Brain microvascular endothelial cell (primary cell): ENCODE measurements around the gene ALS2CL.

Experiments used
- DNase-seq: peaks from one replicate; pipeline ENCODE4 v3.0.0-alpha.2; 2020
- H3K27ac ChIP-seq: fragments of 250-450 bp; sonication (Bioruptor Pico); 2 replicates; pipeline ENCODE4 v1.5.1; 2020; ENCODE audit warnings: mild to moderate bottlenecking, moderate library complexity
- H3K27me3 ChIP-seq: fragments of 250-450 bp; sonication (Bioruptor Pico); replicated peaks from 2 replicates; pipeline ENCODE4 v1.5.1; 2020; ENCODE audit warnings: mild to moderate bottlenecking
- H3K36me3 ChIP-seq: fragments of 250-450 bp; sonication (Bioruptor Pico); replicated peaks from 2 replicates; pipeline ENCODE4 v1.5.1; 2020; ENCODE audit warnings: mild to moderate bottlenecking
- H3K4me3 ChIP-seq: 2 replicates; pipeline ENCODE4 v1.5.1; 2011; ENCODE audit warnings: low read depth, mild to moderate bottlenecking, control low read depth, low read length, moderate library complexity
- CTCF ChIP-seq: IDR thresholded peaks from 2 replicates; pipeline ENCODE4 v1.5.1; 2011; ENCODE audit warnings: low read depth, mild to moderate bottlenecking, moderate library complexity, low read length, control low read depth, inconsistent platforms; ENCODE audit errors: missing control alignments
- in situ Hi-C: cut with HindIII; loops from 2 replicates; pipeline ENCODE4 v1.10.0; 2017; ENCODE audit warnings: low sequenced_read_pairs, low pct_ligation_motif_present

Gene ALS2CL

GRCh38 chr3:46619845-46620778 is 73.4 kb downstream of the ALS2CL start:
- Histone ChIP-seq H3K27me3 (no peaks in the 10 kb centered on the region), H3K27ac (no peak overlapping the region), H3K36me3 (no peaks in the 10 kb centered on the region), H3K4me3 (no peak overlapping the region)
- no peak for TF ChIP-seq CTCF
- in situ Hi-C loops = no loop called here
- no peak for DNase-seq
